Suprapubic skin (tissue), 3 donors: ENCODE data around the gene CLDN1.

Experiments used
- CTCF ChIP-seq, 2 donors: fragments of 200-600 bp in 1 of 2; fragments of 450-650 bp in 1 of 2; sonication (generic) in 1 of 2; IDR thresholded peaks; one replicate each; pipeline ENCODE4 v1.5.1; 2016 to 2019; ENCODE audit warnings: antibody characterized with exemption in 2 of 2, mild to moderate bottlenecking in 1 of 2, moderate library complexity in 1 of 2
- EP300 ChIP-seq: sonication (generic); formaldehyde crosslinking; IDR thresholded peaks from one replicate; pipeline ENCODE4 v1.6.1; 2017; ENCODE audit warnings: antibody characterized with exemption

GRCh38 chr3:190281308-190282051 is 40.8 kb downstream of the CLDN1 start:
- no peak for TF ChIP-seq EP300
- no peak for TF ChIP-seq CTCF (IDR thresholded peaks at IDR 0.05)
